K562 (cell line): ENCODE results near the gene PPP6R1. TPM values are rescaled to one million over a fixed set of nuclear protein-coding genes. Genes with fewer than 3 reads are reported as not detected.
A peak's percentile ranks its signal among the peaks of the same experiment; 100 is the strongest.

Source experiments
- ATAC-seq: fragments of 200-7000 bp; cut with Tn5 transposase; 3 replicates; pipeline ENCODE4 v1.9.1; 2020; ENCODE audit warnings: moderate library complexity
- BruUV-seq: library from RNA; stranded (reverse); fragments of 400-500 nt; replicated peaks from 2 replicates; lab custom pipeline; 2021; lab: Mats Ljungman, UMichigan
- CTCF ChIA-PET: fragments of 300-600 bp; formaldehyde crosslinking; extraction: SDS; loops from one replicate; lab custom pipeline; 2021; ENCODE audit warnings: low intra/inter-chr PET ratio; lab: Yijun Ruan, JAX
- POLR2A ChIA-PET: fragments of 300-600, 350-650 bp; sonication (Branson Sonifier 250); formaldehyde crosslinking; extraction: SDS; loops from one replicate; lab custom pipeline; 2021; ENCODE audit warnings: antibody characterized with exemption, inconsistent platforms; lab: Yijun Ruan, JAX
- DNase-seq, 4 experiments: peaks; one replicate each; pipeline versions ENCODE4 v3.0.0 to v3.0.0-alpha.2; 2011 to 2018; ENCODE audit warnings: low spot score in 3 of 4, mixed read lengths in 3 of 4; ENCODE audit errors: extremely low read depth in 1 of 4
- FAIRE-seq: peaks from 2 replicates; lab custom pipeline; 2011; peaks lifted over from hg19 to GRCh38; lab: Jason Lieb, UNC
- H2AFZ ChIP-seq: 2 replicates; pipeline ENCODE4 v1.6.0; 2011; ENCODE audit warnings: low read depth, low read length, control low read depth, inconsistent platforms
- H3K27ac ChIP-seq: fragments of 200-600 bp; 3 replicates; pipeline ENCODE4 v1.8.0; 2011; ENCODE audit warnings: low read depth, mild to moderate bottlenecking, control low read depth, inconsistent platforms, low read length, moderate library complexity, mixed read lengths; ENCODE audit errors: extremely low read depth
- H3K27me3 ChIP-seq, 2 experiments: fragments of 300-600 bp in 1 of 2; 2 replicates in 1 of 2; 3 replicates in 1 of 2; pipeline versions ENCODE4 v1.6.0 to v1.8.0; 2011; ENCODE audit warnings: inconsistent platforms in 2 of 2, low read length in 2 of 2, mild to moderate bottlenecking in 1 of 2, mixed read lengths in 1 of 2, moderate library complexity in 1 of 2; ENCODE audit not compliant: control insufficient read depth in 2 of 2, insufficient read depth in 2 of 2
- H3K36me3 ChIP-seq: fragments of 300-600 bp; 3 replicates; pipeline ENCODE4 v1.8.0; 2011; ENCODE audit warnings: mild to moderate bottlenecking, low read length, inconsistent platforms; ENCODE audit not compliant: control insufficient read depth, insufficient read depth
- H3K4me1 ChIP-seq, 2 experiments: fragments of 200-600 bp in 1 of 2; replicated peaks in 1 of 2; 2 replicates in 1 of 2; 3 replicates in 1 of 2; pipeline versions ENCODE4 v1.5.1 to v1.8.0; 2011; ENCODE audit warnings: inconsistent platforms in 2 of 2, low read length in 2 of 2, mild to moderate bottlenecking in 1 of 2, mixed read lengths in 1 of 2, moderate library complexity in 1 of 2; ENCODE audit not compliant: control insufficient read depth in 2 of 2, insufficient read depth in 2 of 2
- H3K4me2 ChIP-seq: 2 replicates; pipeline ENCODE4 v1.6.1; 2011; ENCODE audit warnings: low read length, control low read depth, inconsistent platforms, mixed read lengths; ENCODE audit not compliant: insufficient read depth
- H3K4me3 ChIP-seq: fragments of 200-600 bp; sonication (generic), shearing (Covaris generic); 2 replicates; pipeline ENCODE4 v1.5.1; 2016; ENCODE audit warnings: control low read depth, inconsistent platforms
- H3K79me2 ChIP-seq: fragments of 200-600 bp; 3 replicates; pipeline ENCODE4 v1.8.0; 2011; ENCODE audit warnings: low read length, inconsistent platforms; ENCODE audit not compliant: control insufficient read depth, insufficient read depth
- H3K9ac ChIP-seq, 2 experiments: 2 replicates each; pipeline versions ENCODE4 v1.6.0 to v1.6.1; 2011; ENCODE audit warnings: low read depth in 2 of 2, low read length in 2 of 2, control low read depth in 1 of 2, inconsistent platforms in 1 of 2, mild to moderate bottlenecking in 1 of 2, mixed read lengths in 1 of 2; ENCODE audit not compliant: insufficient read depth in 1 of 2
- H3K9me1 ChIP-seq: one replicate; pipeline ENCODE4 v1.6.0; 2011; ENCODE audit warnings: inconsistent platforms, mild to moderate bottlenecking, low read length, moderate library complexity; ENCODE audit not compliant: control insufficient read depth, insufficient read depth
- H3K9me3 ChIP-seq: replicated peaks from 2 replicates; pipeline ENCODE4 v1.5.1; 2011; ENCODE audit warnings: low read depth, low read length, inconsistent platforms; ENCODE audit not compliant: control insufficient read depth, insufficient read depth
- H4K20me1 ChIP-seq: replicated peaks from 2 replicates; pipeline ENCODE4 v1.6.1; 2011; ENCODE audit warnings: low read length, inconsistent platforms, mixed read lengths; ENCODE audit not compliant: control insufficient read depth, insufficient read depth
- CBFB ChIP-seq: sonication (generic); formaldehyde crosslinking; IDR thresholded peaks from 2 replicates; pipeline ENCODE4 v1.4.0; 2020; ENCODE audit warnings: mild to moderate bottlenecking, missing genetic modification reagents
- CBX3 ChIP-seq, 2 experiments: IDR thresholded peaks; 1 replicate in 1 of 2; 2 replicates in 1 of 2; pipeline ENCODE4 v1.6.1; 2012; ENCODE audit warnings: inconsistent platforms in 2 of 2, low read length in 2 of 2, borderline replicate concordance in 1 of 2, control low read depth in 1 of 2
- CXXC5 ChIP-seq: fragments of 250-450 bp; sonication (Bioruptor Pico); IDR thresholded peaks from 2 replicates; pipeline ENCODE4 v1.8.0; 2022; ENCODE audit warnings: inconsistent platforms, mild to moderate bottlenecking, moderate library complexity
- ETS2 ChIP-seq: IDR thresholded peaks from 2 replicates; pipeline ENCODE4 v1.6.1; 2016; ENCODE audit warnings: borderline replicate concordance, missing genetic modification characterization, mild to moderate bottlenecking, moderate library complexity, missing compliant biosample characterization; ENCODE audit not compliant: poor library complexity, severe bottlenecking
- EWSR1 ChIP-seq: fragments of 450-650 bp; IDR thresholded peaks from 2 replicates; pipeline ENCODE4 v1.6.1; 2018; ENCODE audit warnings: borderline replicate concordance, mild to moderate bottlenecking, low read depth, moderate library complexity; ENCODE audit not compliant: partially characterized antibody
- GMEB1 ChIP-seq: fragments of 250-450 bp; sonication (Bioruptor Pico); IDR thresholded peaks from 2 replicates; pipeline ENCODE4 v1.4.0; 2020; ENCODE audit warnings: mild to moderate bottlenecking
- HMG20A ChIP-seq: fragments of 450-650 bp; formaldehyde crosslinking; conservative IDR thresholded peaks from 2 replicates; pipeline ENCODE4 v1.4.0; 2020; ENCODE audit warnings: mild to moderate bottlenecking, mixed read lengths
- NFATC3 ChIP-seq: fragments of 450-650 bp; IDR thresholded peaks from 2 replicates; pipeline ENCODE4 v1.6.1; 2017; ENCODE audit warnings: mild to moderate bottlenecking
- POLR2G ChIP-seq: fragments of 200-400 bp; formaldehyde crosslinking; IDR thresholded peaks from 2 replicates; pipeline ENCODE4 v1.6.1; 2017; ENCODE audit warnings: low read depth, mild to moderate bottlenecking, antibody characterized with exemption, low read length, moderate library complexity
- STAT5B ChIP-seq: fragments of 250-450 bp; sonication (Bioruptor Pico); IDR thresholded peaks from 2 replicates; pipeline ENCODE4 v1.8.0; 2021; ENCODE audit warnings: mild to moderate bottlenecking, inconsistent platforms
- ZFPM2 ChIP-seq: fragments of 250-450 bp; sonication (Bioruptor Pico); IDR thresholded peaks from 2 replicates; pipeline ENCODE4 v1.5.1; 2022; ENCODE audit warnings: mild to moderate bottlenecking
- ZKSCAN1 ChIP-seq: fragments of 150-350 bp; IDR thresholded peaks from 2 replicates; pipeline ENCODE4 v1.6.1; 2016; ENCODE audit warnings: low read depth, low read length
- ZNF57 ChIP-seq: fragments of 450-650 bp; formaldehyde crosslinking; IDR thresholded peaks from 2 replicates; pipeline ENCODE4 v1.4.0; 2020; ENCODE audit warnings: mild to moderate bottlenecking, moderate library complexity
- ZNF79 ChIP-seq: fragments of 250-450 bp; sonication (Bioruptor Pico); IDR thresholded peaks from 2 replicates; pipeline ENCODE4 v1.4.0; 2020; ENCODE audit warnings: low read depth, mild to moderate bottlenecking, moderate library complexity
- WGBS: fragments of 100-300 bp; shearing (Covaris generic); methylation state at CpG from one replicate; pipeline ENCODE4 v1.1.6; 2016; ENCODE audit warnings: low coverage, mixed read lengths; ENCODE audit not compliant: insufficient coverage; ENCODE audit errors: missing lambda C conversion rate; 5-methylcytosine and 5-hydroxymethylcytosine counted together
- in situ Hi-C: fragments of 300-500 bp; cut with MboI; formaldehyde crosslinking; loops from 4 replicates; pipeline ENCODE4 v1.15.0; 2018; ENCODE audit warnings: inconsistent platforms, mixed read lengths
- intact Hi-C: fragments of 100-400 bp; cut with micrococcal nuclease; formaldehyde crosslinking; loops from 2 replicates; pipeline ENCODE4 v1.14.2; 2022
- polyA plus RNA-seq, 8 experiments: library from polyadenylated mRNA; depleted of rRNA in 4 of 8; stranded (reverse) in 5 of 8; unstranded in 3 of 8; fragments of >200 nt; fragmentation: Nextera tagmentation in 2 of 8; fragmentation: Illumina TruSeq in 1 of 8; extraction: Ambion mirVana in 2 of 8; extraction: Trizol in 1 of 8; gene quantifications; 2 replicates each; pipeline versions ENCODE4 v1.2.1 to v1.2.3, GENCODE V29; 2011 to 2014; ENCODE audit warnings: inconsistent platforms in 1 of 8, missing spikeins in 1 of 8
- total RNA-seq, 7 experiments: library from RNA; depleted of rRNA in 6 of 7; stranded (reverse); fragments of >200 nt in 6 of 7; fragmentation: Illumina TruSeq in 2 of 7; extraction: Trizol in 2 of 7; gene quantifications; 2 replicates each; pipeline versions ENCODE4 v1.2.1 to v1.2.3, GENCODE V29; 2011 to 2021; ENCODE audit warnings: low replicate concordance in 1 of 7

The PPP6R1 gene
- total and polyA plus RNA-seq, 9 of the 15 experiments (the other 6 are each of a cell fraction or from before 2014, with no cell fraction given), result 0.48 to 135 (median 37.2) TPM

- Histone ChIP-seq H3K4me1 (peaks cover 0 to 46% of the 10 kb centered on the region in 2 experiments; a peak in 1 of 5 replicates), H3K9me1 (peaks cover 3% of the 10 kb centered on the region), H3K9me3 (no peaks in the 10 kb centered on the region)
- ATAC-seq (no peak), FAIRE-seq (no peak)
- in situ Hi-C loops, result no loop called here
- TF ChIP-seq CBX3 (IDR thresholded peaks at IDR 0.05; ENCODE audit: borderline replicate concordance in 1 of 2, low read length in 2 of 2) (no peak), POLR2G (peak; percentile 50; the same call in 1 of the 2 replicates)
- TF ChIP-seq, all 486 proteins: peak for 1
- Histone ChIP-seq H3K4me3 (no peak overlapping the region), H3K4me2 (no peak overlapping the region), H3K9ac (no peak overlapping the region), H3K27ac (no peak overlapping the region), H3K27me3 (no peaks in the 10 kb centered on the region), H2AFZ (no peak overlapping the region), H4K20me1 (no peaks in the 10 kb centered on the region), H3K79me2 (no peaks in the 10 kb centered on the region), H3K36me3 (peaks cover 88% of the 10 kb centered on the region)
- BruUV-seq, result TSS peak; percentile 78
- CTCF ChIA-PET, result no interaction called here
- POLR2A ChIA-PET, result interaction anchor here (0.7 to 1.2 kb wide), 3 partner anchors 9 to 159 kb away, joined by 3 to 9 read pairs (median 6); no protein-coding TSS in a partner anchor
- intact Hi-C loops, result no loop called here
- 85% methylated on average over 15 of the region's 17 CpGs for WGBS
- no peak for DNase-seq
These were observed 29.0 kb downstream of the PPP6R1 start for GRCh38 chr19:55229789-55230182.

GRCh38 chr19:55229145-55229788 lies 29.6 kb downstream of the PPP6R1 start:
- in situ Hi-C loops (no loop called here), intact Hi-C loops (no loop called here)
- no TSS peak for BruUV-seq
- Histone ChIP-seq H3K9me3 (no peaks in the 10 kb centered on the region), H3K4me2 (no peak overlapping the region), H3K9ac (peak overlapping the region in 1 of 2 experiments; percentile 11; a peak in 1 of 4 replicates), H2AFZ (no peak overlapping the region), H3K4me1 (peaks cover 0 to 47% of the 10 kb centered on the region in 2 experiments; a peak in 1 of 5 replicates), H4K20me1 (no peaks in the 10 kb centered on the region), H3K9me1 (peaks cover 3% of the 10 kb centered on the region), H3K4me3 (no peak overlapping the region), H3K36me3 (peaks cover 83% of the 10 kb centered on the region), H3K79me2 (no peaks in the 10 kb centered on the region), H3K27ac (no peak overlapping the region), H3K27me3 (no peaks in the 10 kb centered on the region)
- ChIA-PET POLR2A (interaction anchor here (0.7 to 1.2 kb wide), 3 partner anchors 9 to 159 kb away, joined by 3 to 9 read pairs (median 6); no protein-coding TSS in a partner anchor), CTCF (no interaction called here)
- no peak for ATAC-seq
- no peak for DNase-seq
- no peak for FAIRE-seq
- 97% methylated on average over 12 of the region's 18 CpGs for WGBS
- no peak for TF ChIP-seq ZNF79 (CRISPR knock-in tag)
- TF ChIP-seq CBFB (CRISPR knock-in tag), result no peak
- TF ChIP-seq HMG20A (CRISPR knock-in tag), result no peak
- TF ChIP-seq EWSR1, result no peak
- TF ChIP-seq CXXC5, result no peak
- no peak for TF ChIP-seq NFATC3
- no peak for TF ChIP-seq ETS2
- no peak for TF ChIP-seq STAT5B (CRISPR knock-in tag)
- no peak for TF ChIP-seq ZNF57 (CRISPR knock-in tag)
- TF ChIP-seq GMEB1 (CRISPR knock-in tag), result no peak
- TF ChIP-seq ZKSCAN1, result peak; percentile 70
- TF ChIP-seq ZFPM2 (CRISPR knock-in tag), result no peak
